Ovary (tissue), 10 donors: ENCODE measurements around the gene KCNJ13. TPM values are rescaled to one million over a fixed set of nuclear protein-coding genes. Genes with fewer than 3 reads are reported as not detected.

Experiments
- DNase-seq, 5 donors: peaks; one replicate each; pipeline ENCODE4 v3.0.0-alpha.2; 2019 to 2020
- H3K27ac ChIP-seq, 2 donors: fragments of 200-600 bp; one replicate each; pipeline versions ENCODE4 v1.5.1 to v1.8.0; 2019 to 2022
- H3K27me3 ChIP-seq: fragments of 200-600 bp; one replicate; pipeline ENCODE4 v1.8.0; 2022
- H3K36me3 ChIP-seq: fragments of 200-600 bp; sonication (generic); one replicate; pipeline ENCODE4 v1.5.1; 2019
- H3K4me1 ChIP-seq: one replicate; pipeline ENCODE4 v1.8.1; 2013; ENCODE audit warnings: mild to moderate bottlenecking, moderate library complexity; ENCODE audit not compliant: insufficient read depth
- H3K4me3 ChIP-seq: fragments of 200-600 bp; sonication (generic); one replicate; pipeline ENCODE4 v1.5.1; 2017
- H3K9me3 ChIP-seq, 2 donors: fragments of 200-600 bp in 1 of 2; sonication (generic) in 1 of 2; one replicate each; pipeline versions ENCODE4 v1.5.1 to v1.8.1; 2013 to 2019; ENCODE audit warnings: mild to moderate bottlenecking in 1 of 2, moderate library complexity in 1 of 2
- CTCF ChIP-seq, 3 donors: fragments of 450-650 bp in 2 of 3; fragments of 200-600 bp in 1 of 3; IDR thresholded peaks; one replicate each; pipeline versions ENCODE4 v1.5.1 to v1.8.0; 2016 to 2022; ENCODE audit warnings: antibody characterized with exemption in 3 of 3, mild to moderate bottlenecking in 1 of 3
- EP300 ChIP-seq: sonication (generic); formaldehyde crosslinking; IDR thresholded peaks from one replicate; pipeline ENCODE4 v1.6.1; 2017; ENCODE audit warnings: antibody characterized with exemption
- POLR2A ChIP-seq: fragments of 450-650 bp; IDR thresholded peaks from one replicate; pipeline ENCODE4 v1.6.1; 2017; ENCODE audit warnings: antibody characterized with exemption, mild to moderate bottlenecking, moderate library complexity
- WGBS, 3 donors: extraction: QIAGEN DNeasy Blood & Tissue Kit in 1 of 3; methylation state at CpG; one replicate each; pipeline versions ENCODE4 v1.1.5 to v1.1.7; 2013 to 2017; 5-methylcytosine and 5-hydroxymethylcytosine counted together
- intact Hi-C, 4 donors: fragments of 100-400 bp; cut with DNase I; formaldehyde crosslinking; loops; one replicate each; pipeline versions ENCODE4 v1.11.0 to v1.15.1; 2022 to 2023
- long read RNA-seq, 3 donors: library from polyadenylated mRNA in 2 of 3; unstranded in 2 of 3; transcript quantifications; one replicate each; pipeline ENCODE4 v2.0.0 and lab custom pipeline, GENCODE V29; 2021 to 2026
- polyA plus RNA-seq, 2 donors: library from polyadenylated mRNA; stranded (reverse); fragments of 200-250 nt in 1 of 2; fragments of 350-450 nt in 1 of 2; fragmentation: Illumina TruSeq in 1 of 2; extraction: RNeasy Lipid Tissue Mini Kit (QIAGEN cat#74804) in 1 of 2; gene quantifications; one replicate each; pipeline ENCODE4 v1.2.3, GENCODE V29; 2013 to 2014
- total RNA-seq, 7 donors: library from RNA; depleted of rRNA in 2 of 7; stranded (reverse); fragments of >200 nt in 2 of 7; fragmentation: NEBNext Ultra II Directional in 3 of 7; extraction: Animal tissue kit (Norgen Biotek cat#: 25700) in 3 of 7; gene quantifications; one replicate each; pipeline versions ENCODE4 v1.1.0 to v1.2.4, GENCODE V29; 2016 to 2023
- donor health status: DM: no; HTN: no; CAD: no; lungs with moderate emphysema.
- donor health status: DM: no; HTN: no; CAD: no.
- donor health status: Bipolar disorder and iron deficiency.
- donor health status: DM: yes; HTN: yes; CAD: no.
- donor health status: DM: no; HTN: no; CAD: no.
- donor health status: DM: yes; HTN: yes; CAD: no.

Gene KCNJ13
- total RNA-seq (under 1 TPM in 1 of 7 donors, not detected in 6; 0.24 TPM), polyA plus RNA-seq (not detected)
- long read RNA-seq, donor 1, result 0 reads
- long read RNA-seq, donor 2, partial matches to known transcripts, result 11 of 16 reads
- long read RNA-seq, donor 2, other reads (novel, unspliced or antisense), result 5 of 16 reads
- long read RNA-seq, donor 3, result 0 reads

GRCh38 chr2:232776435-232776834 is at the start of gene KCNJ13:
TSS of gene KCNJ13 (minus strand) at chr2:232776565. CDS start at chr2:232771362, 5,203 bp downstream.
- Histone ChIP-seq H3K4me1 (peaks cover 4% of the 10 kb centered on the region), H3K9me3 (no peaks in the 10 kb centered on the region), H3K4me3 (no peak within 1 kb of the TSS), H3K36me3 (no peaks in the 10 kb centered on the region), H3K27me3 (no peaks in the 10 kb centered on the region), H3K27ac (no peak within 1 kb of the TSS)
- intact Hi-C loops, result no loop called here
- WGBS, 3 donors, result 63 to 87% (median 76%) methylated on average over 1 of the region's 1 CpG
- TF ChIP-seq CTCF (IDR thresholded peaks at IDR 0.05) (no peak), EP300 (no peak), POLR2A (no peak)
- DNase-seq, result no peak

- Histone ChIP-seq H3K4me1 (no peaks in the 10 kb centered on the region), H3K9me3 (no peaks in the 10 kb centered on the region), H3K36me3 (no peaks in the 10 kb centered on the region), H3K4me3 (no peak overlapping the region), H3K27me3 (no peaks in the 10 kb centered on the region), H3K27ac (no peak overlapping the region)
- intact Hi-C loops, result no loop called here
- WGBS, 3 donors, result 68 to 82% (median 77%) methylated on average over 3 of the region's 3 CpGs
- DNase-seq, result no peak
- TF ChIP-seq EP300 (no peak), CTCF (IDR thresholded peaks at IDR 0.05) (no peak), POLR2A (no peak)
Observed at GRCh38 chr2:232817756-232818155, 41.4 kb upstream of the KCNJ13 start.

- intact Hi-C loops, result no loop called here
- 90 to 93% (median 92%) methylated on average over 10 of the region's 10 CpGs for WGBS, 3 donors
- no peak overlapping the region for H3K27ac ChIP-seq
- no peak for DNase-seq
- no peaks in the 10 kb centered on the region for H3K4me1 ChIP-seq
- no peak overlapping the region for H3K4me3 ChIP-seq
- H3K9me3 ChIP-seq, result no peaks in the 10 kb centered on the region
- H3K36me3 ChIP-seq, result no peaks in the 10 kb centered on the region
- TF ChIP-seq CTCF (IDR thresholded peaks at IDR 0.05), result no peak
- no peak for TF ChIP-seq POLR2A
- no peak for TF ChIP-seq EP300
- no peaks in the 10 kb centered on the region for H3K27me3 ChIP-seq
Observed at GRCh38 chr2:232816657-232817056, 40.3 kb upstream of the KCNJ13 start.

- Histone ChIP-seq H3K9me3 (no peaks in the 10 kb centered on the region), H3K4me3 (no peak overlapping the region), H3K4me1 (no peaks in the 10 kb centered on the region), H3K36me3 (no peaks in the 10 kb centered on the region), H3K27me3 (no peaks in the 10 kb centered on the region), H3K27ac (no peak overlapping the region)
- no peak for TF ChIP-seq POLR2A
- no peak for TF ChIP-seq EP300
- no peak for TF ChIP-seq CTCF (IDR thresholded peaks at IDR 0.05)
- WGBS, 3 donors, result 66 to 85% (median 78%) methylated on average over 3 of the region's 3 CpGs
- DNase-seq, result no peak
- intact Hi-C loops, result no loop called here
Observed at GRCh38 chr2:232815569-232815968, 39.2 kb upstream of the KCNJ13 start.
